ENCODE data around the gene ATP11A.

Gene ATP11A

DNA sequence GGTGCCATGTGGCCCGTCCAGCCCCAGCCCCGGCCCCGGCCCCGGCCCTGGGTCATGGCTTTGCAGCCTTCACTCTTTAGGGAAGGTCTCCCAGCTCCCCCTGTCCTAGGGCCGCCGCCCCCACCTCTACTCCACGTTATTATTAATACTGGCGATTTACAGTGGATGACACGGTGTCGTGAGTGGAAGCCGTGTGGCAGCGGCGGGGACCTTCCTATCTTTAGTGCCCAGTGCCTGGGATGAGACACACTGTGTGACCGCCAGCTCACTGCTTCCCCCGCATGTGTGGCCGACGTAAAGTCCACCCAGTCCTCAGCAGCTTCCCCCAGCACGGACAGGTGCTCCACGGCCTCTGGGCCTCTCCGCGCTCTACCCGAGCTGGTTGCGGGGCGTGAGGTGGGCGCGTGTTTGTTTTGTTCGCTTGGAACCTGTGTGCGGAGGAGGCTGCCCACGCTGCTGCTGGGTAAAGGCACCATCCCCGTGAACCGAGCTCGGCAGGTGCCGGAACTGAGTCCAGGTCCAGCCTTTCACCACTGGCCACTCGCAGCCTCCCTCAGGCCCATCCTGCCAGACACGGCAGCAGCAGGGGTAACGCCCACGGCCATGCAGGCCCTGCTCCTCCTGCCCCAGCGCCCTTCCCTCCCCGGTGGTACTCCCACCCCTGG lies 208.2 kb downstream of the ATP11A start:
- FAIRE-seq = no peak

DNA sequence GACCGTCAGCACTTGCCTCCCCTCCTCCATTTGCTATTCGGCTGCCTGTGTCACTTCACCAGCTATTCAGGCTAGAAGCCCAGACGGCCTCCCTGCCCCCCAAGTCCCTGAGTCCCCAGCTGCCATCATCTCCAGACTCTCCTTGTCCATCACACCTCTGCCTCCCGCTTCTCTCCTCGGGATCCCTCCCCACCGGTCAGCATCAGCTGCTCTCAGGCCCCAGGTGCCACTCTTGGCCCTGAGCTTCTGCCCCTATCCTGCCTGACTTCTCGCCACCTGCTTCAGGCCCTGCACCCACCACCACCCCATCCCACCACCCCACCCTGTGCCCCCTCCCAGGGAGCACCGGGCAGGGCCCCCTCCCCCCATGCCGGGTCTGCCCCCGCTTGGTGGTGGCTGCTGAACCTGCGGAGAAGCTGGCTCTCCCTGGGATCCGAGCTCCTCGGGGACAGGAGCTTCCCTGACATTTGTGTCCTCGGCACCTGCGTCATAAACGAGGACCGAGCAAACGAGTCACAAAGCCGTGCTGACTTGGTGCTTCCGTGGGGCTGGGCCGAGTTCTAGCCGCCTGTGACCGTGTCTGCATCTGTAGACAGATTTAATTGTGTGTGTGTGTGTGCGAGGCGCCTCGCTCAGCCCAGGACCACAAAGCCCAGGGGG lies 208.9 kb downstream of the ATP11A start:
- FAIRE-seq = no peak

DNA sequence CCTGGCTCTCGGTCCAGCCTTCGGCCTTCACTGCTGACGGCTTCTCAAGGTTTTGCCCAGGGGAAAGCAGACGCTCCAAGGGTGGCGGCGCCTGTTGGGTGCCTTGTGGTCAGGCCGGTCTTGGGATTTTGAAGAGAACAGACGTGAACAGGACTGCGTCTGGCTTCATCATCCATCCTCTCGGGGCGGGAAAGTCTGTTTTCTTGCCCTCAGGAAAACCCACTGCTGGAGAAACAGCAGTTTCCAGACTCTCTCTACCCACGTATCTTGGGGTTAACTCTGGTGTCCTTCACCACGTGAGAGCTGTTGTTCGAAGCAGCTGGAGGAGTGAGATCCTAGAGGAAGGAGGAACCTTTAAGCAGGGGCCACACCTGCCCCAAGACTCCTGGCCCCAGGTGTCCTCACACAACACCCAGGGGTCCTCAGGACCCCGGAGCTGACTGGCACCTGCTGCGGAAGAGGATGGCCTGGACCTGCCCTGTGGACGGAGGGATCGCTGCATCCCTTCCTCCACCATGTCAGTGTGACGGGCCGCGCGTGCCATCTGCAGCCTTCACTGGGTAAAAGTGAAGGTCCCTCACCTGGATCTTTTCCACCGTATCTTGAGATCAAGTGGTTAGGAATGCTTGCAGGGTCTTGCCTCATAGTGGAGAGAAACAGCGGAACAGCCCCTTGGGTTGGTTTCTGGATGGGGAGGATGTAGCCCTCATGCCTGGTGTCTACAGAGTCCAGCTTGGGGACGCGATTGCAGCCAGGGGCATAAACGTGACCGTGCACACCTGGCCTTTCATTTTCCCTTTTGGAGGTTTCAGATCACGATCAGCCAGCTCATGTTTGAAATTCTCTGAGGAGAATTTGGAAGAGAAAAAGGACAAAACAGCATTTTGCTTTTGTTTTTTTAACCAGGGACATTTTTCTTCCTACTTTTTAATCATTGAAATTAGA lies 209.7 kb downstream of the ATP11A start:
- FAIRE-seq = no peak

DNA sequence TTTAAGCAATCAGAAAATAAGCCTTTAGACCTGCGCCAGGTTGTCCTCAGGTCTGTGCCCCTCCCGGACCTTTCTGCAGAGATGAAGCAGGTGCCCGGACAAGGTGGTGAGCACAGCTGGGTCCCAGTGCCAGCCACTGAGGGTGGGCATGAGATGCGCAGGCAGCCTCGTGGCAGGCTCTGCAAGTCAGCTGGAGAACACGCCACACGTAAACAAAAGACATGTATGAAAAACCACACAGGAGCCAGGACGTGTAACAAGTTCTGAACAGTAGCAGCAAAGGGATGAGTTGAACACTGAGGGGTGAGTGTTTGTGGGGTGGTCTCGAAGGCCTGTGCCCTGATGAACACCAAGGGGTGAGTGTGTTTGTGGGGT lies 210.4 kb downstream of the ATP11A start:
- no peak for FAIRE-seq

DNA sequence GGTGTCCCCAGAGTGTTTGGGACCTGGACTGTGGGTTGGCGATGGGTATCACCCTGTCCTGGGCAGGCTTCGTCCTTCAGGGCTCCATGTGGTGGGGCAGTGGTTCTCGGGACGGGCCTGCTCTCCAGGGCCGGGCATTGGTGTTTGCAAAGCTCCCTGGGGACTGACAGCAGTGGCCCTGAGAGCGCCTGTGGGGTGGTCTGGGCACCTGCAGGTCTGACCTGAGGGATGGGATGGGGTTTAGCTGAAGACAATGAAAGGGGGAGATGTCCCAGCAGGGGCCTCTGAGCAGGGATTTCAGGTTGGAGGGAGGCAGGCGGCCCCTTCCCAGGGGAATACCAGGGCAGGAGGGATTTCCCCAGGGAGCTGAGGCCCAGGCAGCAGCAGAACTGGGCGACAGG lies 210.9 kb downstream of the ATP11A start:
- no peak for FAIRE-seq

DNA sequence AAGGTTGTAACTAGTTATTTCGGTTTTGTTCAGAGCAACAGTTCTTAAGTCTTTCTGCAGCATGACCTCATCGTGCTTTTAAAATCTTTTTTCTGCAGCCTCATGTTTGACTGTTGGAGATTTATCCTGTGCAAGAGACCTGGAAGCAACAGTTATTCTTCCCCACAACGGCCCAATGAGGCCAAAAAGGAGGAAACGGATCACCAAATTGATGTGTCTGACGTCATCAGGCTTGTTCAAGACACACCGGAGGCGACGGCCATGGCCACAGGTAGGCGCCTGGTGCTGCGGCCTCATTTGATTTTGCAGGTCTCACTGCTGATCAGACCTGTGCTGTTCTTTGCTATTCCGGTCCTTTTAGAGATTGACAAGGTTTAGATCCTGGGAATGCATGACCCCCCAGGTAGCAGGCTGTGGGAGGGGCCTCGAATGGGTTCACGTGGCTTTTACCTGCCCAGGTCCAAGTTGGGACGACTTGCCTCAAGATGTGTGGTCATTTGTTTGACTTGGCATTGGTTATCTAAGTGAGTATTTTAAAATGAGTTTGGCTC lies 212.3 kb downstream of the ATP11A start:
- FAIRE-seq = no peak

DNA sequence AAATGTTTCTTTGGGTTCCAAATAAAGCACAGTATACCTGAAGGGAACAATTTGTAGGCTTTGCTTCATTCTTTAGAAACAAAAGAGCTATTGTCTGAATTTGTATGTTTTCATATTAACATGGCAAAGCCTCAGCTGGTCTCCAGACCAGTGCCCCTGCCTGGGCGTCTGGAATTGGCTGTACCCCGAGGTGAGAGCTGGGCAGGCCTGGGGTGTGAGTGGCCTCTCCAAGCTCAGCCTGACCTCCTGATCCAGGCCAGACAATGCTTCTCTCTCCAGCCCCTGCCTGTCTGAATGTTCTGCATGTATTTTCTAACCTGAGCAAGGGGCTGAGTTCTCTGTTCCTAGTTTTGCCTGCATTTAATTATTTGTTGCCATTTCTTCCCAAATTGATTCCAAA lies 212.8 kb downstream of the ATP11A start:
- FAIRE-seq = no peak

DNA sequence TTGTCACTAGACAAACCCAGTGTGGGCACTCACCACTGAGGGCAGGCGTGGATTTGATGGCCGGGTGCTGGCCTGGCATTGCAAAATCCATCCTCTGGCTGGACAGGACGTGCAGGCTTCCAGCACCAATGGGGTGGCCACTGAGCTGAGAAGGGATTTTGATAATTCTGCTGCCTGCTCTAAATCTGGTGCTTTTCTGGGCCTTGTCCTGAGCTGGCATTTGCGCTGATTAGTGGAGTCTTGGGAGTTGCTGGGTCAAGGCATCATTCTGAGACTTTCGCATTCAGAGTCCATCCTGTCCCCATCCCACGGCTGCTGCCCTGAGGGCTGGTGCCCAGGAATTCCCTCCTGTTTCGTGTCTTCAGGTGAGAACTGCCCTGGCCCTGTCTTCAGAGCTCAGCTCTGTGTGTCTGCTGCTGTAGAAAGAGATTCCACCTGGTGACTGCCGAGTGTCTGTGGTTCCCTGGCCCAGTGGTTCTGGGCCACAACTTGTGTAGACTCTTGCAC lies 213.3 kb downstream of the ATP11A start:
- no peak for FAIRE-seq

DNA sequence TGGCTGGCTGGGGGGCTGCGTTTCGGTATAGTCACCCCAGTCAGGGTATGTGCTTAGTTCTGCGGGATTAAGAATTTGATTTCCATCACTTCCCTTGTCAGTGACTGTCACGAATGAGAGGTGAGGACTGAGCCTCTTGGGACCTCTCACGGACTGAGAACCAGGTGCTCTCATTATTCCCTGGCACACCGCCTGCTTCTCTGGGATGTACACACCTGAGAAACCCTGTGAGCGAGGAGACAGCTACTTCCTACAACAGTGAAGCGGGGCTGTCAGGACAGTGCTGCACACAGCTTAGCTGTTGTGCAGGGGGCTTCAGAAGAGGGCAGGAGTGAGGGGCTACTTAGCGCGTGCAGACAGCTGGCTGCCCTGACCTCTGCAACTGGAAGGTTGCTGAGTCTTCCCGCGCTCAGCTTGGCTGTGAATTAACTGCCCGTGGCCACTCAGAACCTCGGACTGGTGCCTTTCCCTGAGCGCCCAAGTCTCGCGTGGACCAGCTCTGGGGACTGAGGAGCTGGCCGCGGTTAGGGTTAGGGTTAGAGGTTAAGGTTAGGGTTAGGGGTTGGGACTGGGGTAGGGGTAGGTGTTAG lies 213.9 kb downstream of the ATP11A start:
- FAIRE-seq = no peak

DNA sequence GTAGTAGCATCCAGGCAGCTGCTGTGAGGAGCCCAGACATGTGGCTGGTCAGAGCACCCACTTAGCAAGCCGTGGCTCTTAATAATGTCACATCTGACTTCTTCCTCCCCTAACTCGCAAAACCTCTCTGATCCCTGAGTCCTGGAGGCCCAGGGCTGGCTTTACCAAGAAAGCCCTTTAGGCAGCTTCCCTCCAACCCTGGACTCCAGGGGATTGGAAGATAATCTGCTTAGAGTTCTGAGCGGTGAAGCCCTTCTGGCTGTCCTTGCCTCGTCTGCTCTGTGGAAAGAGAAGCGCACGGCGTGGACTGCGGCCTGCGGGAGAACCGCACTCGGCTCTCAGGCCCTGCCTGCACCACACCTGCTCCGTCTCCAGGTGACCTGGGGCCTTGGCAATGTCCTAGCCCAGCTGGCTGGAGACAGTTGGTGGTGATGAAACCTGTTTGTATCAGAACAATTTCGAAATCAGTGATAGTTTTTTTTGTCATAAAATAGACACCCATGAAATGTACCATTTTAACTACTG lies 214.7 kb downstream of the ATP11A start:
- no peak for FAIRE-seq

DNA sequence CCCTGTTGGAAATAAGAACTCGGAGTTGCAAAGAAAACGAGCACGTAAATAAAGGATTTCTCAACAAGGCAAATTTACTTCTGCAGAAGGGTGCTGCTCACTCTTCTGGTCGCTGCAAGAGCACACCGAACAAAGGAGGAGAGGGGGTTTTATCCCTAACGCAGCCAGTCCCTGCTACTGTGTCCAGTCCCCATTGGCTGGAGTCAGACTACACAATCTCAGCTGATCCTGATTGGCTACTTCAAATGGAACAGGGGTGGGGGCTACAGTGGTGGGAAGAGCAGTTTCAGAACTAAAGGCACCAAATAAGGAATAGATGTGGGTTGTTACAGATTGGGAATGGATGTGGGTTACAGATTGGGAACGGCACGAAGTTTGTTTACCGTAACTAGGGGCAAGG lies 215.2 kb downstream of the ATP11A start:
- FAIRE-seq = no peak

DNA sequence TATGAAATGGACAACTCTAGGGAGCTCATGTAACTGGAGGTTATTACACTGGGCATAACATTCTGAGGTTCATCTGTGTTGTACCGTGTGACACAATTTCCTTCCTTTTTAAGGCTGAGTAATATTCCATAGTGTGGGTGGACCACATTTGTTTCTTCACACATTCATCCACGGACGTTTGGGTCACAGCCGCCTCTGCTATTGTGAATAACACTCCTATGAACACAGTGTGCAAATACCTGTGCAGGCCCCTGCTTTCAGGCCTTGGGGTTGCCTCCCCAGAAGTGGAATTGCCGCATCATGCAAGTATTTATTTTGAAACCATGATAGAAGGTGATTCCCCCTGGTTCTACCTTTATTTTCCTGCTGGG lies 215.8 kb downstream of the ATP11A start:
- FAIRE-seq = no peak

DNA sequence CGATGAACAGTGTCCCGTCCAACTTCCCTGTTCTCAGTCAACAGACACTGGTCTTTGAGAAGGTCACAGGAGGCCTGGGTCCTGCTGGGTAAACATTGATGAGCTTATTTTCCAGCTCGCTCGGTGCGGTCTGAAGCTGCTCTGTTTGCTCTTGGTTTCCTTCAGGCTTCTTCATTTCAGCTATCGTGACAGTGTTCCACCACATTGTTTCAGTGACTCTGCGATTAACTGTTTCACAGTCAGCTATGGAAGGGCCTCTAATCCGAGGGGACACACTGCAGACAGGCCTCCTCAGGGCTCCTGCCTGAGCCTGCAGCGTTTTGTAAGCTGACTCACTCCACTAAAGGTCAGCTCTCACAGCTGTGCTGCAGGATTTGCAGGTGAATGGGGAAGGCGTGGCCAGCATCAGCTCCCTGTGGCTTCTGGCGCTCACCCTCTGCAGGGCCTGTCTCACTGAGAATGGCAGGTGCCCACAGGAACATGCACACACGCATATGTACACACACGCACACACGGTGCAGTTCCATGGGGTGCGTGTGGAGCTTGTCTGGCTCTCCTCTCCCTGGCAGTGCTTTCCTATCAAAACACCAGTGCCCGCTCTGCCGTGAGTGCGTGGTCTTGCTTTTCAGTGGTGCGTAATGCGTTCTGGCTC lies 216.3 kb downstream of the ATP11A start:
- no peak for FAIRE-seq

DNA sequence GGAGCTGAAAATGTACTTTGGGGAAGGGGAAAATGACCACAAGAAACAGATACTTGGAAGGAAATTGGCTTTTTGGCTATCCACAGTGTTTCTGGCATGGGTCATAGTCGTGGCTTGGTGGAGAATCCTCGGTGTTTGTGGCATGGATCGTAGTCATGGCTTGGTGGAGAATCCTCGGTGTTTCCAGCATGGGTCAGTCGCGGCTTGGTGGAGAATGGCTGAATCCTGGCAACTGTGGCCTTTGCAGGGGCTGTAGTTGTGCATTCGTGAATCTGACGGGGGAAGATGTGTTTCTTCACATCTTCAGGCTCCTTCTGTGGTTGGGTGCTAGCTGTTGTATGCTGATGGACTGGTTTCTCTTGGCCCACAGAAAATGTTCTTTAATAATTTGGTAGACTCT lies 217.4 kb downstream of the ATP11A start:
- FAIRE-seq = no peak

DNA sequence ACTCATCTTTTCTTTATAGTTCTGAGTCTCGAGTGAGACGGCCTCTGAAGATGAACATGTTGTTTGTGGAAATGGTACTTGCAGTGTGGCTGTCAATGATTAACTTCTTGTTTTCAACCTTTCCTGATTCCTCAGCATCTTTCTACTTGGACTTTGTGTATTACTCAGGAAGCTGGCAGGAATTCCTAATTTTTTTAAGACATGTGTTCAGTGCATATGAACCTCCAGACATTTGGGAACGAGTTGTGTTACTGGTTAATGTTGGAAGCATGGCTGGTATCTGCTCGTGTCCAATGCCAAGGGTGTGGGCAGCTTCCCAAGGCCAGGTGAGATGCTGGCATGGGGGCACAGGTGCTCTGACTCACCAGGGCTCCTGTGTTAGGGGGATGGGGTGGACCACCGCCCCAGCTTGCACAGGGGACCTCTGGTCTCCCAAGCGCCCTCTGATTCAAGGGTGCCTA lies 218.1 kb downstream of the ATP11A start:
- FAIRE-seq = no peak

DNA sequence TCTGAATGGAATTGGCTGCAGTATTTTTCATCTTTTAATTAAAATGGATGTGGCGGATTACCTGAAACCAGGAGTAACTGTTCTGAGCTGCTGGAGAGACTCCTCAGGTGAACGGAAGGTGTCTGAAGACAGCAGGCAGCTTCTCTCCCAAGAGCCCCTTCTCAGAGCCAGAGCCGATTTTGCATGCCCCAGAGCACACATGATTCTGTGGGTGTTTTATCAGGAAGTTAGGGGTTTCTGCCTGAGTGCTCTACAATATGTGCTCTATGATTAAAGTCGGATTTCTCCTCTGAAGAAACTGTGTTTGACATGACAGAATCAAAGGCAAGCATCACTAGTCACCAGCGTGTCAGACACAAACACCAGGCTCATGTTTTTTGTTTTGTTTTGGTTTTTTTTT lies 218.5 kb downstream of the ATP11A start:
- FAIRE-seq = no peak

DNA sequence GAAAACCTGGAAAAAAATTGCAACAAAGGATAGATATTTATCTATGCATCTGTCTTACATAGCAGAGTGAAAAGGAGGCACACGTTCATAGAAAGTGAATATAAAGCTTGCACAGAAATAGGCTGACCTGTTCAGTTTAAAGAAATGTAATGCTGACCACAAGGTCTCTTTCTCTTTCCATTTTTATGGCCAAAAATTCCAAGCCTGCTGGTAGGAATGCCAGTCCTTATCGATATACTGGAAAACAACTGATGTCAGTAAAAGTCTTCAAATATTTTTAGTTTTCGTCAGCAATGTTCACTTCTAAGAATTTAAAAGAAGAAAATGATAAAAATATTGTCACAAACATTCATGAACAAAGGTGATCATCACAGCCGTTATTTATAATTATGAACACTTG lies 220.2 kb downstream of the ATP11A start:
- no peak for FAIRE-seq

DNA sequence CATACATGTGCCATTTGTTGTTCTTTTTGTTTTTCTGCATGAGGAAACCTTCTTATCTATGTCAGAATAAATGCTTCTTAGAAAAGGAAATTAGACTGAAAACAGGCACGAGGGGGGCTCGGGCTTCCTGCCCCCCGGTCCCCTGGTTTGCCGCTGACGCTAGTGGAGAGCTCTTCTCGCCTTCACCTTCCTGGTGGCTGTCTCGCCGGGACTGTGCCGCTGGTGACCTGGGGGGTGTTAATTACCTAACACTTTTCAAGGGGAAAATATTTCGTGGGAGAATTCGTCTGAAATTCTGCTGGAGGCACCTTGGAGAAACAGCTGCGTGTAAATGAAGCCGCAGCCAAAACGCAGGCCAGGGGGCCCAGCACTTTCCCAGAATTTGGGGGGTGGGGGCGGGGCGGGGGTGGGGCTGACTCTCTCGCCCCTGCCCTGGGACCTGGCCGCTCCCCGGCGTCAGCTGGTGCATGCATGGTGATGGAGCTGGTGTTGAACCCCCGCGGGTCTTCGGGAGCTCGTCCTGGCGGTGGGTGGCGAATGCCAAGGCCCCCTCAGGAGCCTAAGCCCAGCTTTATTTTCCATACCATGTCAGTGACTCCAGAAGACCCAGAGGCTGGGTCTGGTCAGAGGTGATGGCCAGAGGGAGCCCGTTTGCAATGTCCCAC lies 220.9 kb downstream of the ATP11A start:
- FAIRE-seq = no peak

DNA sequence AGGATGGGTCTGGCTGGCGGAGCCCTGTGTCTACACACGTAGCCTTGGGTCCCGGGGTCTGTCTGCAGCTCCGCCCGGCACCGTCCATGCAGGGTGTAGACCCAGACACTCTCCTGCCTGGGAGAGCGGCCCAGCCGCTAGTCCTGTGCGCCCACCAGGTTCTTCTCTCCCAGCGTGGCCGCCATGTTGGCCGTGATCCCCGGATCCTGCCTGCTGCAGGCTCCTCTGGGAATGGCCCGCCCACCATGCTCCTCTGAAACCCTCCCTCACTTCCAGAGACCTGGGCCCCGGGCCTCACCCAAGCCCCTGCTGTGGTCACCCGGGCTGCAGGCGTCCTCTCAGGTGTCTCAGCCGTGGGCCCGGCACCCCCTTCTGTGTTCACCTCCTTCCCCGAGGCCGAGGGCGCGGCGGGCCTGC lies 221.5 kb downstream of the ATP11A start:
- no peak for FAIRE-seq

DNA sequence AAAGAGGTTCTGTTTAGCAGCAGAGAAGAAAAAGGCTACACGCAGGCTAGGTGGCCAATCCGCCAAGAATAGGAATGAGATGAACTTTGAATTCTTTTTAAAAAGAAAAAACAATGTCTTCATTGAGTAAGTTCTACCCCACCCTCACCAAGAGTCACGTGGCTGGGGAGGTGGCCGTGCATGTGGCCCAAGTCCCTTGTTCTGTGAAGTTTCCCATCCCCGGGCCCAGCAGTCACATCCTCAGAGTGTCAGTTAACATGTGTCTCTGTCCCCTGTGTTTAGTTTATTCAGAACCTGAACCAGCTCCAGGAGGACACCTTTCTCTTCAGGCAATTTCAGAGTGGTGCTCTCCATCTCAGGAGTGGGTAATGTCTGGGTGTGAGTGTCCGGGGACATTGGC lies 222.0 kb downstream of the ATP11A start:
- FAIRE-seq = no peak

DNA sequence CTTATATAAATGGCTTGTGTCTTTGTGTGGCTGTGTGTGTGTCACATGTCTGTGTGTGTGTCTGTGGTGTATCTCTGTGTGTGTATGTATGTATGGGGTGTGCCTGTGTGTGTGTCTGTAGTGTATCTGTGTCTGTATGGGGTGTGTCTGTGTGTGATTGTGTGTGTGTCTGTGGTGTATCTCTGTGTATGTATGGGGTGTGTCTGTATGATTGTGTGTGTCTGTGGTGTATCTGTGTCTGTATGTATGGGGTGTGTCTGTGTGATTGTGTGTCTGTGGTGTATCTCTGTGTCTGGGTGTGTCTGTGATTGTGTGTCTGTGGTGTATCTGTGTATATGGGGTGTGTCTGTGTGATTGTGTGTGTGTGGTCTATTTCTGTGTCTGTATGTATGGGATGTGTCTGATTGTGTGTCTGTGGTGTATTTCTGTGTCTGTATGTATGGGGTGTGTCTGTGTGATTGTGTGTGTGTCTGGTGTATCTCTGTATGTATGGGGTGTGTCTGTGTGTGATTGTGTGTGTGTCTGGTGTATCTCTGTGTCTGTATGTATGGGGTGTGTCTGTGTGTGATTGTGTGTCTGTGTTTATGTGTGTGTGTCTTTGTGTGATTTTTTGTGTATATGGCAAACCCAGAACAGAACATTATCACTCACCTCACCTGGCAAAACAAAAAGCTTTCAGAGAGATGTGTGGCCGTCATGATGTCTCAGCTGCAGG lies 223.0 kb downstream of the ATP11A start:
- FAIRE-seq = no peak
